CD4-positive, alpha-beta T cell treated with Interleukin-15 for 4 hours (primary cell): Measurements from ENCODE around the gene APOBEC4.

ENCODE experiments used
- DNase-seq: peaks from one replicate; pipeline ENCODE4 v3.0.0-alpha.2; 2020; ENCODE audit warnings: low spot score

Gene APOBEC4

GRCh38 chr1:183602510-183602909, 50.6 kb downstream of the APOBEC4 start:
- no peak for DNase-seq

GRCh38 chr1:183600634-183601033, 52.5 kb downstream of the APOBEC4 start:
- no peak for DNase-seq

GRCh38 chr1:183600136-183600535, 53.0 kb downstream of the APOBEC4 start:
- DNase-seq, result no peak

- no peak for DNase-seq
Observed at GRCh38 chr1:183598386-183598785, 54.7 kb downstream of the APOBEC4 start.

DNA sequence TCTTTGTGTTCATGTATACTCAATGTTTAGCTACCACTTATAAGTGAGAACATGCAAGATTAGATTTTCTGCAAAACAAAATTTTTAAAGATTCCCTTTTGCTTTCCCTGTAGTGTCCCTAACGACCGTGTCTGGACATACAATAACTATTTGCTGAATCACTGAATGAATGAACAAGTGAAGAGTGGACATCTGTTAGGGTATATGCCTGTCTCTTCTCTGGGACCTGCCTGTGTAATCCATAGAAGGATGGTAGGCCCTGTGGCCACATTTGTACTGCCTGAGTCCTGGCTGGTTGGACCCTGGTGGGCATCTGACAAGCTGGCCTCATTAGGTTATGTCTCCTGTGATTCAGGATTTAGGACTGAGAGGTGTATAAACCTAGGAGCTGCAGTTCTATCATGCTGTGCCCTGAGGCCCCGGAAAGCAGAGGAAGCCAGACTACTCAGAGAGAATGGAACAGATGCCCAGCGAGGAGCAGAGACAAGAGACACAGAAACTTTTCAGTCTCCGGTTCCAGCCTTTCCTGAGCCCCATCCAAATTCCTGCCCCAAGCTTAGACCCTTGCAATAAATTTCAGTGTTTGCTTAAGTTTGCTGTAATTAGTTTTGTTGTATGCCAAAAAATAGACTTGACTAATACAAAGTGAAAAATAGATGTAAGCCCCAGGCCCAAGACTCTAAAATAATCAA, 55.3 kb downstream of the APOBEC4 start:
- DNase-seq, result no peak

- no peak for DNase-seq
Observed at GRCh38 chr1:183596500-183596899, 56.6 kb downstream of the APOBEC4 start.
